Hair follicular keratinocyte (primary cell): ENCODE results near the gene MID1IP1. TPM values are rescaled to one million over a fixed set of nuclear protein-coding genes. Genes with fewer than 3 reads are reported as not detected.

Source experiments
- total RNA-seq: library from RNA; depleted of rRNA; stranded (reverse); fragments of >200 nt; gene quantifications from 2 replicates; pipeline ENCODE4 v1.2.3, GENCODE V29; 2015

Gene MID1IP1, protein sequence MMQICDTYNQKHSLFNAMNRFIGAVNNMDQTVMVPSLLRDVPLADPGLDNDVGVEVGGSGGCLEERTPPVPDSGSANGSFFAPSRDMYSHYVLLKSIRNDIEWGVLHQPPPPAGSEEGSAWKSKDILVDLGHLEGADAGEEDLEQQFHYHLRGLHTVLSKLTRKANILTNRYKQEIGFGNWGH
- total RNA-seq, result 112 and 114 TPM in 2 replicates

DNA sequence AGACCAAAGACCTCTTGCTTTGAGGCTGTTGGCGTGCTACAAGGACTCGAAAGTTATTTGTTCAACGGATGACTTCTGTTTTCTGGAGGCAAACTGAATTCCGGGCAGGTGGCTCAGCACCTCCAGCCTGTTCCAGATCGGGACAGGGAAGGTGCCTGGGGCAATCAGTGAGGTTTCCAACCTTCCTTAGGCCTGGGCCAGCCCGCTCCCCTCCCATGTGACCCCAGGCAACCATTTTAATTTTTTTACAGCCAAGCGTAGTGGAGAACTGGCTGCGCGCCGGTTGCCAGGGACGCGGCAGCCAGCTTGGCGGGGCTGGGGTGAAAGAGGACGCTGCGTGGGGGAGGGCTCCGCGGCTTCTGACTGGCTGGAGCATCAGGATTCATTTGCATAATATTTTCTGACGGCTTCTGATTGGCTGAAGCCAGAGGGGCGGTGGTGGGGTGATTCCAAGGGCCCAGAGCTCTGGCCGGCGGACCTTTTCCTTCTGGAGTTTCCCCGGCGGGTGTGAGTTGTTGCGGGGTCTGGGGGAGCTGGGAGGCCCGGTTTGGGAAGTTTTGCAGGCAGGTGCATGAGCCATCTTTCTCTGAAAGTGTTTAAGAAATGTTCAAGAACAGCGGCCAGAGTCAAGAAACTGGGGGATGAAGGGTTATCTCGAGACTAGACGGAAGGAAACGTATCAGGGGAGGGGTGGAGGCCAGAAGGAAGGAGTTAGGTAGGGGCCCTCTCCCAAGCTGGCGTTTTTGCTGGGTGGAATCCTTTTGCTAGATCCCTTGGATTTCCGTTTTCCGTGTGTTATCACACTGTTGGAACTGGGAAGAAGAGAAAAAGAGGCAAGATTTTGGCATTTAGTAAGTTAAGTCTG lies at the start of gene MID1IP1:
Gene MID1IP1 (plus strand): TSS at position 479 of the 865 bp plus-strand sequence. CDS start 3,488 bp downstream, outside the sequence.

Other genes starting within 250 kb of the MID1IP1 start
- 0.86 and 2.1 TPM in 2 replicates for gene TSPAN7, start 239.9 kb upstream of the MID1IP1 start, total RNA-seq